HG03460 (cell line): ENCODE results near the gene WHRN.

ENCODE experiments used
- ATAC-seq: cut with Tn5 transposase; IDR thresholded peaks from one replicate; pipeline ENCODE4 v1.9.1; 2021; ENCODE audit not compliant: unreplicated experiment

The WHRN gene

GRCh38 chr9:114515528-114515927, 10.3 kb upstream of the WHRN start:
- no peak for ATAC-seq

- ATAC-seq = no peak
Observed at GRCh38 chr9:114513959-114514267, 8.6 kb upstream of the WHRN start.

- ATAC-seq = no peak
Observed at GRCh38 chr9:114513055-114513958, 8.0 kb upstream of the WHRN start.

- no peak for ATAC-seq
Observed at GRCh38 chr9:114511978-114512874, 7.0 kb upstream of the WHRN start.

GRCh38 chr9:114507726-114508125, 2.5 kb upstream of the WHRN start:
- ATAC-seq = no peak

- no peak for ATAC-seq
Observed at GRCh38 chr9:114506082-114506390, 763 bp upstream of the WHRN start.

GRCh38 chr9:114504341-114505186, 709 bp downstream of the WHRN start:
- ATAC-seq = no peak

- no peak for ATAC-seq
Observed at GRCh38 chr9:114503522-114504340, 1.5 kb downstream of the WHRN start.

GRCh38 chr9:114503009-114503408, 2.3 kb downstream of the WHRN start:
- ATAC-seq = no peak

GRCh38 chr9:114501796-114502682, 3.2 kb downstream of the WHRN start:
- ATAC-seq = no peak

GRCh38 chr9:114500697-114501292, 4.5 kb downstream of the WHRN start:
- no peak for ATAC-seq

- no peak for ATAC-seq
Observed at GRCh38 chr9:114499941-114500696, 5.2 kb downstream of the WHRN start.

GRCh38 chr9:114499528-114499927, 5.7 kb downstream of the WHRN start:
- no peak for ATAC-seq

GRCh38 chr9:114497727-114498382, 7.4 kb downstream of the WHRN start:
- ATAC-seq = no peak

GRCh38 chr9:114497236-114497635, 8.0 kb downstream of the WHRN start:
- no peak for ATAC-seq

GRCh38 chr9:114496011-114496410, 9.3 kb downstream of the WHRN start:
- ATAC-seq = no peak

GRCh38 chr9:114494776-114495569, 10.3 kb downstream of the WHRN start:
- ATAC-seq = no peak
